Measurements from ENCODE around the gene FBXO21.
"Not testable (repeated sequence)": the region's sequence is repeated elsewhere in the genome, so short reads cannot be mapped to it uniquely, and the experiment has no call there.

The FBXO21 gene

GRCh38 chr12:117134059-117134458 is 56.2 kb downstream of the FBXO21 start:
- FAIRE-seq = no peak

DNA sequence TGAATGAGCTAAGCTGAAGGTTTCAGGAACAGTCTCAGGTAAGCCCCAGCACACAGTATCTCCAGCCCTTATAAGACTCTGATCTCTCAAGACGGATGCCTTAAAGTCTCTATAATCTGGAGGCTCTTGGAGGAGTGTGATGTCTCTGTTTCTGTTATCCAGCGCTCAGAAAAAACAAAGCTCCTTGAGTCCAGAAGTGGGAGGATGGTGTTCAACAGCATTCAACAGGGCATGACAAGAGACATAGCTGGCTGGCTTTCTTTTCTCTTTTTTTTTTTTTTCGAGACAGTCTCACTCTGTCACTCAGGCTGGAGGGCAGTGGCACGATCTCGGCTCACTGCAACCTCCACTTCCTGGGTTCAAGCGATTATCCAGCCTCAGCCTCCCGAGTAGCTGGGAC is 59.5 kb downstream of the FBXO21 start:
- FAIRE-seq = no peak

- FAIRE-seq = no peak
Measured at GRCh38 chr12:117129391-117129790, 60.9 kb downstream of the FBXO21 start.

GRCh38 chr12:117127933-117128823 is 62.1 kb downstream of the FBXO21 start:
- FAIRE-seq = no peak

GRCh38 chr12:117126335-117126734 is 63.9 kb downstream of the FBXO21 start:
- FAIRE-seq = no peak

DNA sequence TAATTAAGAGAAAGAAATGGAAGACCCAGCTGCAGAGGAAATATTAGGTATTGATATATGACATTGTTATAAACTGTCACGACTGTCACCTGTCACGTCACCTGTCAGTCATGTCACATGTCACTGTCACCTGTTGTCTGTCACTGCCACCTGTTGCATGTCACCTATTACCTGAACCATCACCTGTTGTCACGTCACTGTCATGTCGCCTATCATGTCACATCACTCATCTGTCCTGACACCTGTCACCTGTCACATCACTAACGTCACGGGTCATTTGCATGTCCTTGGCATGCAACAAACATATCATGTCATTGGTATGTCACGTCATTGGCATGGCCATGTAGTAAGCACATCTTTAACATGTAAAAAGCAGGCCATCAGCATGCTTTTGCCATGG is 64.5 kb downstream of the FBXO21 start:
- no peak for FAIRE-seq

DNA sequence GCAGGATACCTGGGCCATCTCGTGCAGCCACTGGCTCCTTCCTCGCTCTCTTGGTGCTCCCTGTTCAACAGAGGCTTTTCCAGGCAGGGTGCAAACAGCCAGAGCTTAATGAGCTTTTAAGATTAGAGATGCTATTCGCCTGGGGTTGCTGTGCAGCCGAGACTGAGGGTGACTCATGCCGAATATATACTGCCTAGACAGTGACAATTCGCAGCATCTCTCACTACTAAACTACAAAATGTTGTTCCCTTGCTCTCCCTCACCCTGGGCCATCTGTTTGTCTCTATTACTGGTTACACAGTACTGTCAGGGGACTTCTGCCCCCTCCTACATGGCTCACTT is 65.0 kb downstream of the FBXO21 start:
- FAIRE-seq = no peak

- FAIRE-seq = no peak
Measured at GRCh38 chr12:117124421-117125271, 65.6 kb downstream of the FBXO21 start.

DNA sequence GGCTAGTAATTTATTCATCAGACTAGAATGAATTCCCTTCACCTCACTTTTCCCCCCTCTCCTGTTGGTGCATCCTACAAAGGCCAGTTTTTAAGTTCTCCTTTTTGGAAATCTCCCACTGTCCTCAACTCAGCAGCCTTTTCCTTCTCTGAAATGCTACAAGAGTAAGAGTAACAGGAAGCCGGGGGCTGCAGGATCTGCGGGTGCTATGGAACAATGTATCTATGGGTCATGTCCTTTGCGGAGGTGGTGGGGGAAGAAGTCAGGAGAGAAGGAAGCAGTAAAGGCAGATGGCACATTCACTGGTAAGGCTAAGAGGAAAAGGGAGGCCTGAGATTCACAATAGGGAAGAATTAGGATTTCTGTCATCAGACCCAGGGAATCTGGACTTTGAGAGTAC is 68.8 kb downstream of the FBXO21 start:
- FAIRE-seq = no peak

DNA sequence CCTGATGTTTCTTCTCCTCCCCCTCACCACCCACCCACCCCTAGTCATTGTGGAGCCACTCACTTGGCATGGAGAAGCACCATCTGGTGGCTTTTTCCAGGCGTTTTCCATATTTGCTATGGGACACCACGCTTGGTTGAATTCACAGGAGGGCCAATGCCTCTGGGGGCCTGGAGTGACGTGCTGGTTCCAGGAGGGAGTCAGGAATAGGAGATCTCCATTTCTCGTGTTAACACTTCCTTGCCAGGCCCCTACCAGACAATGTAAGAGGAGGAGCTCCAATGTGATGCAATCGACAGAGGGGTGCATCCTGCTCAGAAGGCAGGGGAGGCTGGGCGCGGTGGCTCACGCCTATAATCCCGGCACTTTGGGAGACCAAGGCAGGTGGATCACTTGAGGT is 69.5 kb downstream of the FBXO21 start:
- no peak for FAIRE-seq

- no peak for FAIRE-seq
Measured at GRCh38 chr12:117119592-117120198, 70.6 kb downstream of the FBXO21 start.

DNA sequence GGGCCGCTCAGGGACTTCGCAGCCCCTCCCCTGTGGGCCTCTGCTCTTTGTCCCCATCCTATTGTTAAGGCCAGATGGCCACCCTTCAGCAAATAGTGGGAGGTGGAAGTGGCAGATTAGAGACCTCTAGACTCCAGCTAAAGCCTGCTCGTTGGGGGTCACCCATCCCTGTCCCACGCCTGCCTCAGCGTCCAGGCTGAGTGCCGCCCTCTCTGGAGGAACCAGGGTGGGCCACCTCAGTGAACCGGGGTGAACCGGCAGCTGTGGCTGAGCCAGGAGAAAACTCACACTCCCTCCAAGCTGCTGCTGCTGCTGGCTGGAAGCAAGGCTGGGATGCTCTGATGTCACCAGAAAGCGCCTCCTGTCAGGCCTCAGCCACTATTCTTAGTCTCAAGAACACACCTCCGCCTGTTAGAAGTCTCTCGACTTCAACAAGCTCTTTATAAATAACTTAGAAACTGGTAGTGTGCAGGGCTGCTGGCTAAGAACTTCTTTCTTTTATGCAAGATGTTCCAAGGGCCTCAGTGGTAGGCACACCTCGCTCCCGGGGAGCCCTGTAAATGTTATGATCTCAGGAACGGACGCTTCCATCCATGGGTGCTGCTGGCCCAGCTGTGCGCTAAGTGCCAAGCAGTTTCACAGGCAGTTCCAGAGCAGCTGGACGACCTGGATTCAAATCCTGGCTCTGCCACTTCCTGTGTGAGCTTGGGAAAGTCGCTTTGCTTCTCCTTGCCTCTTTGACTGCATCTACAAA is 71.3 kb downstream of the FBXO21 start:
- FAIRE-seq = no peak

DNA sequence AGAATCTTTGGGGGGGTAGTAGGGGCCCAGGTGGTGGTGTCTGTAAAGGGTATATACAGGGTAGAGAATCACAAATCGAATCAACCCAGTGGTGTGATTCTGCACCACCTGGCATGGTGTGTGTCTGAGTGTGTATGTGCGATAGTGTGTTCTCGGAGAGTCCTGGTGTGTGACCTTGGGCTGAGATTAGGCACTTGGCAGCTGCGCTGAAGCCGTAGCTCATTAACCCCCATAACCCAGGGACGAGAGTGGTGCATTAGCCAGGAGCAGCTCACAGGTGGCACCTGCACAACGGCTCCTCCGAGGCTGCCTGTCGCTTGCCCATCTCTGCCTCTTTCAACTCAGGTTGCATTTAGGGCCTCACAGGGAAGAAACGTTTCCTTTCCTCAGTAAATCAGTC is 75.5 kb downstream of the FBXO21 start:
- FAIRE-seq = no peak

- no peak for FAIRE-seq
Measured at GRCh38 chr12:117113231-117113630, 77.0 kb downstream of the FBXO21 start.

- no peak for FAIRE-seq
Measured at GRCh38 chr12:117111821-117112595, 78.3 kb downstream of the FBXO21 start.

- FAIRE-seq = no peak
Measured at GRCh38 chr12:117111386-117111785, 78.9 kb downstream of the FBXO21 start.

- FAIRE-seq = no peak
Measured at GRCh38 chr12:117109943-117110635, 80.2 kb downstream of the FBXO21 start.

DNA sequence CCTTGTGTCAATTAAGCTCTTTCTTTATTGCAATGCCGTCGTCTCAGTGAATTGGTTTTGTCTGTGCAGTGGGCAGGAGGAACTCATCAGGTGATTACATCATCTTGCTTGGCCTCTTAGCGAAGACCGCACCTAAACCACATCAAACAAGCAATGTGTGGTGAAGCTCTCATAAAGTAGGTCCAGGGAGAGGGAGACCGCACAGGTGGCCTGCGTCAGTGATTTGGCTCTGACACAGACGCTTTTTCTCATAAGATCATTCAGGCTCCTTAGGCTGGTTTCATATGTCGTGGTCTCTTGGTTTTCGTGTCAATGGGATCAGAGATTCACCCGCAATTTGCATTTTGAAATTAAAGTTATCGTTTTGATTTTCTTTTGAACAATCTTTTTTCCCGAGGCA is 84.4 kb downstream of the FBXO21 start:
- no peak for FAIRE-seq

DNA sequence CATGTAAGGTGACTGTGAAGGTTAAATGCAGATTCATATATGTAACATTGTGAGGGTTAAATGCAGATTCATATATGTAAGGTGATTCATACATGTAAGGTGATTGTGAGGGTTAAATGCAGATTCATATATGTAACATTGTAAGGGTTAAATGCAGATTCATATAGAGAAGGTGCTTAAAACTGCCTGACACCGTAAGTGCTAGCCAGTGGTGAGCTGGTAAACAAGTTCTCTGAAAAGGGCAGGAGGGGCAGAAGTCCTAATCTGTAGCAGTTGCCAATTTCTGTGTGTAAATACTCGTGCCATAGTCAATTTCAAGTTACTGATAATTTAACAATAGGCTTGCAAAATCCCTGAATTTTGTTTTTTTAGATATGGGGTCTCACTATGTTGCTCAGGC is 86.3 kb downstream of the FBXO21 start:
- FAIRE-seq = not testable (repeated sequence)

- FAIRE-seq = no peak
Measured at GRCh38 chr12:117102800-117103181, 87.5 kb downstream of the FBXO21 start.

All from endometrium (tissue), 2 donors.